HG02943 (cell line): ENCODE results near the gene OPCML.

ENCODE experiments used
- ATAC-seq: cut with Tn5 transposase; IDR thresholded peaks from one replicate; pipeline ENCODE4 v1.9.1; 2021; ENCODE audit warnings: mild to moderate bottlenecking, low read depth, moderate library complexity; ENCODE audit not compliant: unreplicated experiment

Gene OPCML

DNA sequence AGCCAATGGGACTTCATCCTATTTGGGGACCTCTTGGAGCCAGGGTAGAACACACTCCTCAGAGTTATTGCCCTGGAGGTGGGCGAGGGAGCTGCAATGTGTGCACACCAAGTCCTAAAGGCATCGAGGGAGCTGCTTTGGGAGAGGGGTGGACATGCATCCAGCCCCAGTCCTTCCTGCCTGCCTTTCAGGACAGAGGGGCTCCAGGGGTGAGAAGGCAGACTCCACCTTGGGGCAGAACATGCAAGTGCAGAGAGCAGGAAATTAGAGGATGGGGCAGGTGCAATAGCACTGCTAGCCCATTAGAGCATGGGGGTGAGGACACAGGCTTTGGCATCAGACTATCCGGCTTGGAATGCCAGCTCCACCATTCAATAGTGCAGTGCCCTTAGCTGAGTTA, 288.5 kb downstream of the OPCML start:
- ATAC-seq = no peak

DNA sequence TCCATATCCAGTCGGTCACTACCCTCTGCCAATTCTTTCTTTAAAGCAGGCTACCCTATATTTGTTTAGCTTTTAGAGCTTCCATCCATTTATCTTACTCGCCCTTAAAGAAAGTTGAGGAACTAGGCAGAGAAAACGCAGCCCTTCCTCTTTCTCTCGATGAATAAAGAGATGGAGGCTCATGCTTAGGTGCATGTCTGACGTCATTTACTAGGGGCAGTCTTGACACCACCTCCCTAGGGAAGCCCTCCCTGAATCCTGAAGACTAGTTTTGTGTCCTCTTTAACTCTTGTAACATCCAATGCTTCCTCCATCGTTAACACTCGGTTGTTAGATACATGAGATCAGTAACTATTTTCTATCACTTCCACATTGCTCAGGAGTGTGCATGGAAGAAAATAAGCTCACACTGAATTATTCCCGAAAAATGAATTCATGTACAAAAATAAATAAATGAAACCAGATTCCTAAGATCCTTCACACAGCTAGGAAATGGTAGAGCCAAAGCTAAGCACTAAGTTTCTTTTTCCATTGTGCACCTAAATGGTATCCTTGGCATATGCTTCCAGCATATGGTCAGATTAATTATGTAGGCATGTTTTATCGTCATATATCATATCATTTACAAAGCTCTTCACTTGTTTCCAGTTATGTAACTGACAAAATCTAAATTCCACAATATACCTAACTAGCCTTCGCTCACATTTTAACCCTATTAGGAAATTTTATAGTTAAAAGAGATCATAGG, 291.2 kb downstream of the OPCML start:
- no peak for ATAC-seq

DNA sequence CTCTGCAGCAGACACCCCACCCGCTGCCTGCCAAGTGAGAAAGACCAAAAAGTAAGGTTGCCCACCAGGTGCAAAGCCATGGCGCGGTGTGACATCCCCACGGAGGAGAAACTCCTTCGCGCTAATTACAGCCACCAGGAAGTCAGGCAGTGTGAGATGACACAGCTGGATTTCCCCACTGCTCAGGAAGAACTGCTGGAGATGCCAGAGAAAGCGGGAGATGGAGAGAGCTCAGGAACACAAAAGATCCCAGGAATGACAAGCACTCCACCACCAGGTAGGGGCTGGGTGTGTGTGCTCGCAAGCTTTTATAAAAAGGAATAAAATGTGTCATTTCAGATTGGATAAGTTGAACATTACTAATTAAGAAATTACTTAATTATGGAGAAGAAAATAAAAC, 292.7 kb downstream of the OPCML start:
- no peak for ATAC-seq

DNA sequence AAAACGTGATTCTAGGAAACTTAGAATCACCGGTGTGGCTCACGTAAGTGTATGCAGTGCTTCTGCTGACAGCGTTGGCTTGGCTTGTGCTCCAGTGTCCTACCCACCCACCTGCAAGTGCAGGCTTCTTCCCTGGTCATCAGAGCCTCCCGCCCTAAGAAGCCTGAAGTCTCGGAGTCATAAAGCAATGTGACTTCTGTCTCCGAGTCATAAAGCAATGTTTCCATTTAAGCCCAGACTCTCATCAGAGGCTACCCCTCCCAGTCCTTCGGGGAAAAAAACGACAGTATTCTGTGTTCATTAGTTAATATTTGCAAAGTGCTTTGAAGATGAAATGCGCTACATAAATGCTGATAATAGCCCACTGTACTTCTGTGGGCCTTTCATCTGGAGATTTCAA, 293.8 kb downstream of the OPCML start:
- no peak for ATAC-seq

DNA sequence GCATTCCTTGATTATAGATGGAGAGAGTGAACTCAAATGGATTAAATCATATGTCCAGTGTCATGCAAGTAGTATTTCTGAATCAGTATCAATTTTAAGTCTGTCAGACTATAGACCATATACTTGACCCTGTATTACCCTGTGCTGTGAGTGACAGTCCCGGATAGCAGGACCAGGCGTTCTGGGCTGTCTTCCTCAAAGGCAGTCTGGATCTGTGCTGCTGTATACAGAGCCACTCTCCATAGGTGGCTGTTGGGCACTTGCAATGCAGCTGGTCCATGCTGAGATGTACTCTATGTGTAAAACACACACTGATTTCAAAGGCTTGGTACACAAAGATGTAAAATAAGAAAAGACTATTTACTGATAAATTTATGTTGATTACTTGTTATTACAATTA, 294.3 kb downstream of the OPCML start:
- ATAC-seq = no peak

DNA sequence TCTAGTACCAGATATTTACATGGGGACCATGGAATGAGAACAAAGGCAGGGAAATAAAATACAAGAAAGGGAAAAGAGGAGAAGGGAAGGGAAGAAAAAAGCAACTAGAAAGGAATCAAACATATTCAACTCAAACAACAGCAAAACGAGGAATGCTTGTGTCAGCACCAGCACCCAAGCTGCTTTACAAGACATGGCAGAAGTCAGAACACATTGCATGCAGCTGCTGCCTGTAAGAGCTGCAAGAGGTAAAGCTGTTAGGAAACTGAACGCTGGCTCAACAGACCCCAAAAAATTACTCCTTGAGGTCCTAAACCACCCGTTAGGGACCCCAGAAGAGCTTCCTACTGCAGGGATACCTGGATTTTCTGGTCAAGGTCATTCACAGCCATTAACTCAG, 296.9 kb downstream of the OPCML start:
- no peak for ATAC-seq

DNA sequence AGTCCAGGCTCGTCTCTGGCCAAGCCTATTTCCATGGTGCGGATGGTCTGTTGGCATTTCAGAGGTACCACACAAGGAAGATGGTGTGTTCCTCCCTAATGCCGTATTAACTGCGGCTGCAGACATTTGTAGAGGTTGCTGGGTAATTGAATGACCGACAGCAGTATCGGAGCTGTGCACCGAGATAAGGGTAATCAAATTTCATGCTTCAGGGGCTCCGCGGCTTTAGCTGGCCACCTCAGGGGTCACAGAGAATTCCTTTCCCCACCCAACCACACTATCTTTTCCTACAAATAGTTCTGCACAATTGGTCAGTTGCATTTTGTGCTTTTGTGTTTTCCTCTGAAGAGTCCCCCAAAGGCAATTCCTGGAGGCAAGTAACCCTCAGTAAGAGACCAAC, 297.4 kb downstream of the OPCML start:
- no peak for ATAC-seq

DNA sequence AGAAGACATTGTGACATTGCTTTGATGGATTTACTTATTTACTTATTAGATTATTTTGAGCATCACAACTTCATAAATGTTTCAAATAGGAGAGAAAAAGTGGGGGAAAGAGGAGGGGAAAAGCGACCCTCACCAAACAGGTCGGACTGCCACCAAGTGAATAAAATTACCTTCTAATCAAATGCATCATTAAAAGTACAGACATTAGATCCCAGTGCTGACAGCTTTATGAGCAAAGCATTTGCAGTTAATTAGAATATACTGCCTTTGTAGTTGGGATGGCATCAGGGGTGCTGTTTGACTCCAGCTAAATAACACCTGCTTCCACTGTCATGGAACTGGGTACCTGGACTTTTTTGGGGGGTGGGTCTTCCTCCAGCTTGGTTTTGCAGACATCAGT, 299.6 kb downstream of the OPCML start:
- no peak for ATAC-seq

DNA sequence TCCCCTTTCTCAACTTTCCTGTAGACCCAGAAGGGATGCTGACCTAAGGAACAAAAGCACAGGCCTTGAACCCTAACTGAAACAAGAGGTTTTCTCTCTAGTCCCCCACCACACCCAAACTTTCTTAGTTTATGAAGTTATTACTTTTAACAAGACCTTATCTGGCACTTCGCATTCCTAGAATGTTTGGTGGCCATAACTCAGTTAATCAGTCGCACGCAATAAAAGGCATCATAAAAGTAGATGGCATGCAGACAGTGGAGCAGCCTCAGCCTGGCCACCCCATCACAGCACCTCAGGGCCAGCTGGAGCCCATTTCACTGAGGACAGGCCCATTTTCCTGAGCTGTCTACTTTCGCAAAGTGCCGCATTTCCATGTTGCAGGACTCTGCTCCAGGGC, 301.9 kb downstream of the OPCML start:
- ATAC-seq = no peak

DNA sequence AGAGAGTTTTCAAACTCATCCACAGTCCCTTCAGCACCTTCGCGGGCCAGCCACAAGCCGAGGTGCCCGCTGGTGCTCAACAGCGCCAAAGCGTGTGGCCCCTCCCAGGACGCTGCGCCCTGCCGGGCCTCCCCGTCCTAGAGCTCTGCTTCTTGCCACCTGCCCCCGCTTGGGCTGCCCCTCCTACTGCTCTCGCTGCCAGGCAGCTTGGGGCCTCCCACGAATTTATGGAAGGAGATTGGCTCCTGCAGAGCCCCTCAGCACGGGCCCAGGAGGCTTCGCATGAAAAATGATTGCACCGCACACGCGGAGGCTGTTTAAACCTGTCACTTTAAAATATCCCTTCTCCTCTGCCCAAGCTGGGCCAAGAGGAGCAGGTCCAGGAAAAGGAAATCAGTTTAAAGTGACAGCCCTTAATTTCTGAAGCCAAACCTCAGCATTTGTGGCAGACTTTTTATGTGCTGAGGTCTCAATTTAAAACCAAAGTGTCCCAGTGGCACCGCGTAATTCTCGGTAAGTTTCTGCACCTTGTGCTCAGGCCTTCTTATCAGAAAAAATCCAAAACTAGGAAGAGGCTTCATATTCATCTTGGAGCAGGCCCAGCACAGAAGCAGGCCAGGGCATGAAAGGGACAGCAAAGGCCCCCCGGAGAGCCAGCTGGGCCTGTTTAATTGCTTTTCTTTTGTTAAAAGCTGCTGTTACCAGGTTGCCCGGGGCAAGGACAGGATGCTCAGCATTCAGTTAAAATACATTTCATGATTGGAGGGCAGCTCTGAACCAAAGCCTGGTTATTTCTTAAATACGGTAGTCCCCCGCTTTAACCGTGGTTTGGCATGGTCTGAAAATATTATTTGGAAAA, 303.6 kb downstream of the OPCML start:
- ATAC-seq = no peak

DNA sequence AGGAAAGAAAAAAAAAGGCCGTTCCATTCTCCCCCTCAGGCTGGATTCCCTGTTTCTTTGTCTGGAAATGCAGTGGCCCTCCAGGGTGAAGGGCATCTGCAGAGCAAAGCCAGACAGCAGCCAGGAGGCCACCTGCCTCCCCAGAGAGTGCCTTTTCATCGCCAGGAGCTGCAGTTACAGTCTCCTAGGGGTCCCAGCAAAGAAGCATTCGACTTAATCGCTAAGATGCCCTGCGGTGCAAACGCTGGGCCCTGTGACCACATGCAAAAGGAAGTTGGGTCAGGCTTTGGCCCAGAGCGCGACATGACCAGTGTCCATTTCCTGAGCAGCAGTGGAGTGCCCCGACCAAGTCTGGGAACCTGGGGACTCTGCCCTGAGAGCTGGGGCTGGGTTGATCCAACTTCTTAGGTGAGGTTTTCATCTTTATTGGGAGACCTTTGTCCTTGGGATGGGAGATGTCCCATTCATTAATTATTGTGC, 304.6 kb downstream of the OPCML start:
- ATAC-seq = no peak

DNA sequence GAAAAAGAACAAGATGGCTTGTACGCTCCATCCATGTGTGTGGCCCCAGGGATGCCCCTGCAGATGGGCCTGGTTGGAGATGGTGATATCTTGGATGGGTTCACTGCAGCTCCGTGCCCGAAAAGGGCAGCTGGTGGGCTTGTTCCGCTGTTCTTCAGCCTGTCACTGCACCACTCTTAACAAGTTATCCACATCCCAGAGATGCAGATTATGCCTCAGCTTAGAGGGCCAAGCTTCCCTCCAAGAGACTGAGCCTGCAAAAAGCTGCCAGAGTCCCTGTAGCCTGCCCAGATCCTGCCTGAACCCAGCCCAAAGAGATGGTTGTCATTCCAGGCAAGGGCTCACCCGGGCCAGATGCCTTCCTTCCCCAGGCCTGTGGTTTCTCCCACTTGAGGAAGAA, 308.0 kb downstream of the OPCML start:
- no peak for ATAC-seq

DNA sequence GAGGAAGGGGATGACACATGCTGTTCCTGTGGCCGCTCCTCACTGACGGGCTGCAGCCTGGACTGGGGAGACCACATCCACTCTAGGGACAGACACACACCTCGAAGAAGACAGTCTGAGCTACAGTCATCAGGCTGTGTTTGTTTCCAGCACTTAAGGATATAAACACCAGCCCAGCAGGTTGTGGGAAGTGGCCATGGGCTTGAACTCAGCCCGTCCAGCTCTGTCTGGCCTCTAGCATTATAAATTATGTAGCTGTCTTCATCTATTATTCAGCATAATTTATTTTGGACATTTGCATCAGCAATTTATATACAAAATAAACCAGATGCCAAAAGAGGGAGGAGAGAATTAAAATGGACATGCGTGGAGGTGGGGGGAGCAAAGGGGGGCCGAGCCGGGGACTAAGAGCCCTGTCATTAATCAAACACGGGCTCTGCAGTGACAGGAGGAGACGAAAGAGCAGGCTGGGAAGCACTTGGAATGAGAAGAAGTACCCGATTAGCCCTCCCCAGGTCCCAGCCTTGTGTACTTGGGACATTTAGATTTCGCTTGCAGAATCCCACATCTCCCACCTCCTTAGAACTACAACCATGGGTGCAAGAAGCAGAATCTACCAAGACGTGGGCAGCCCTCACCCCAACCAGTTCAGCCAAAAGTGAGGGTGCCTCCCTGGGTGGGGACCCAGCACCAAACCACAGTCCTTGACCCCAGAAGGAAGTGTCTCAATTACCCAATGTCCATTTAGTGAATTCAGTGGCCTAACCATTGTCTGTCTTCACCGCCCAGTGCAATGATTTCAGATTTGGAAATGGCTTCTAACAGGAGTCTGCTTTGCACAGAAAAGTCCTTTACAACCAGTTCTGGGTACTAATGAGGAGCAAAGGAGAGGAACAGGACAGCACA, 309.6 kb downstream of the OPCML start:
- no peak for ATAC-seq

DNA sequence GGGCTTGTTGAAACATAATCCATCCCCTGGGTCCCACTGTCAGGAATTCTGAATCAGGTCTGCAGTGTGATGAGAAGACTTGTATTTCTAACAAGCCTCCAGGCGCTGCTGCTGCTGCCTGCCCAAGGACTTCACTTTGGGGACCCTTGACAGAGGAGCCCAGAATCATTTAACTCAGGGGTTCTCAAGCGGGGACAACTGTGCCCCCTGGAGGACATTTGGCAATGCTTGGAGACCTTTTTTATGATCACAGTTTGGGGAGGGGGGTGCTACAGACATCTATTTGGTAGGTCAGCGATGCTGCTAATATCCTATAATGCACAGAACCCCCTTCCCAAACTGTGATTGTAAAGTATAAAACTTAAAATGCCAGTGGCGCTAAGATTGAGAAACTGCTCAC, 312.8 kb downstream of the OPCML start:
- ATAC-seq = no peak

DNA sequence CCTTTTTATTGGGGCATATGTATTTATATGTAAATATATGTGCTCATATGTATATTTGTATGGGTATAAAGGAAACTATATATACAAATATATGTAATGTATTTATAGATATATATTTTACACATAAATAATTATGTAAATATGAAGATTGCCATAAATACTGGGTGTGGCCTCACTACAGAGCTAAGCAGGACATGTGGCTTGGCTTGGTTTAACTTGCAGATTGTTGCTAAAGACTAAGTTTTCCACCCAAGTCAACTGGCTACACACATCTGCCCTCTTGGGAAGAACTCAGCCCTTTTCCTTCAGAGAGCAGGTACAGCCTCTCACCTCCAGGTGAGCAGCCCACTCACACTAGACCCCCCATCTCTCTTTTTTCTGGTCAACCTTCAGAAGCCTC, 315.5 kb downstream of the OPCML start:
- ATAC-seq = no peak

DNA sequence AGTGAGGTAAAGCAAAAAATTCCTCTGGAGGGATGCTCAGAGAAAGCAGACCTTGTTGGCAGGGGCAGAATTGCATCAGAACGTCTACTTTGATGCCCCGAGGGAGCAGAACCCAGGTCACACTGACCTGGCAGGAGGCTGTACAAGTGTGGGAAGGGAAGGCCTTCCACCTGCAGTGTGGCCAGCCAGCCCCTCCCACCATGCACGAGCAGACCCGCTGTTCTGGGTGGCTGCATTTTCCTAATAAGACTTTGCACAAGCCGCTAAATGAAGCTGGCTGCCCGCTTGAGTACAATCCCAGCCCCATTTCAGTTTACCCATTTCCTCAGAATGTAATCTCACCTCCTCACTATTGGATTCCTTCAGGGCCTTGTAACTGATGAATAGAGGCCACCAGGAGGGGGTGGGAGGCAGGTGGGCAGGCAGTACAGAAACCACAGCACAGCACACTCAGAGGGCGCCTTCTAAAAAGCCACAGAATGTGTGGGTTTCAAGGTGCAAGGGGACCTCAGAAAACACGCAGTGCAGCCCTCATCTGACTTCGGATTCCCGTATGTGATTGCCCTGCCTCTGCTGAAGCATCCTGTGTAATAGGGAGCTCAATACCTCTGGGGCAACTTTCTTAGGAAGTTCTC, 316.6 kb downstream of the OPCML start:
- ATAC-seq = no peak

DNA sequence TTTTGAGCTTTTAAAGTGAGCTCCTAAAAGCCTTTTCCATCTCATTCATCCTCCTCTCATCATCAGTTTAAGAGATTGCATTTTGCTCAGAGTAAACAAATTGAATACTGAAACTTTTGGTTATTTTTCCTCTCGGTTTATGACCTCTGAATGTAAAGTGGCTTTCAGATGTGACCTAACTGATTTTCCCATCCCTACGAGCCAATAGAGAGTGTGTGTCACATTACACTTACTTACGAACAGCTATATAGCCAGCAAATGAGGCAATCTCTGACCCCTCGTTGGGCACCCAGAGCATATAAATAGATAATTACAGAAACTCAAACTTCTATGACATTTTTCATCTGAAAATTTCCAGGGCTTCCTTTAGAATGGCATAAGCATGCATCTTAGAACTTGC, 317.7 kb downstream of the OPCML start:
- no peak for ATAC-seq

DNA sequence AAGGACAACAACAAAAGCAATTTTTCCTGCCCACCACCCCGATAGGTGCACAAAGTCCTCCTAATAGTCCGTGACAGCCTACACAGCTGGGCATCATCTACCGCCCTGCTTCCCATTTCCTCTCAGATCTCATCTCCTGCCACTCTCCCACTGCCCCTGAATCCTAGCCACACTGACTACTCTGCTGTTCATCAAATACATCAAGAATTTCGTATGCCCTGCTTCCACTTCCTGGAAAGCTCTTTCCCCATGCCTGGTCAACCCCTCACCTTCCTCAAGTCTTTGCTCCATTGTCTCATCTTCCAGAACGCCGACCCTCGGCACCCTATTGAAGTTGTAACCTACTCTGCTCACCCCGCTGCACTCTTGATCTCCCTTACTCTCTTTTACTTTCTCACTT, 320.1 kb downstream of the OPCML start:
- ATAC-seq = no peak

DNA sequence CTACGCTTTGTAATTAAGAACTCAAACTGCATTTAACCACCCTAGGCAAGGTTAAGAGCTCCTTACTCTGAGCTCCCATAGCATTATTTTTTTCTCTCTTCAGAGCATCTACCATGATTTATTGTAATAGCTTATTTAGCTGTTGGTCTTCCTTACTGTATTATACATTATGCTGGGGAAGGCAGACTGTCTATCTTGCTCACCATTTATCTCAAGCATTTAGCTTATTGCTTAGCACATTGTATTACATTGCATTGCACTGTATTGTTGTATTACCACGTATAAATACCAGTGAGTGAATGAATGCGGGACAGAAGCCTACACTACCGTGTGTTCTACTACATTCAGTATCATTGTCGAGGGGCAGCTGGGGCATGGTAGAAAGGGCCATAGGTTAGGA, 324.3 kb downstream of the OPCML start:
- no peak for ATAC-seq

DNA sequence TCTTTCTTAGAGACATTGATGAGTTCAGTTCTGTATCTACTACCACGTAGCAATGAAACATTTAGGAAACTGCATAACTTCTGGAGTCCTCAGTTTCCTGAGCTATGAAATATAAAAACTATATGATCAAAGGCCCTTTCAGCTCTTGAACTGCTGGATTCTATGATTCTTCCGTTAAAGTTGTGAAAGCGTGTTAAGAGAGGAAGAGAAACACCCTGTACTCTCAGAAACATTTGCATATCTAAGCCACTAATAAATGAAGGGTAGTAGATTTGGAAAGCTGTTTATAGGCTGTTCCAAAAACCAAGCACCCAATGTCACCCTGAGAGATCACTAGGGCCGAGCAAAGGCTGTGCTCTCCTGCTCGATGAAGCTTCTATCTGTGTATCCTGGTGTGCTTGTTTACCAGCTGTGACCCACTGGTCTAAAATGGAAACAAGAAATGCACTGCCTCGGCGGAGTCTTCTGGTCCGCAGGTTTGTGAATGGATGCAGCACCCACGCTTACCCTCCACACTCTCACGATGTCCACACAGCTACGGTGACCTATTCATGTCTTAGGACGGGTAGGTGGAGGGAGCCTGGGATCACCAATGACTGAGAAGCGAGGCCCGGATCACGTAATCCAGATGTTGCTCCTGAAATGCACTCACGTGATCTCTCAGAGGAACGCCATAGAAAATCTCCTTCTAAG, 325.8 kb downstream of the OPCML start:
- ATAC-seq = no peak
